Posterior cingulate gyrus (tissue), 11 donors: Measurements from ENCODE around the gene DLG2.
"Not testable (repeated sequence)": the region's sequence is repeated elsewhere in the genome, so short reads cannot be mapped to it uniquely, and the experiment has no call there.

Experiments used
- DNase-seq, 10 donors: peaks; one replicate each; pipeline versions ENCODE4 v3.0.0 to v3.0.0-alpha.2; 2020 to 2021; ENCODE audit warnings: mixed read lengths in 3 of 10
- intact Hi-C: fragments of 100-400 bp; cut with DNase I; formaldehyde crosslinking; loops from one replicate; pipeline ENCODE4 v1.15.1; 2023

DLG2 gene

DNA sequence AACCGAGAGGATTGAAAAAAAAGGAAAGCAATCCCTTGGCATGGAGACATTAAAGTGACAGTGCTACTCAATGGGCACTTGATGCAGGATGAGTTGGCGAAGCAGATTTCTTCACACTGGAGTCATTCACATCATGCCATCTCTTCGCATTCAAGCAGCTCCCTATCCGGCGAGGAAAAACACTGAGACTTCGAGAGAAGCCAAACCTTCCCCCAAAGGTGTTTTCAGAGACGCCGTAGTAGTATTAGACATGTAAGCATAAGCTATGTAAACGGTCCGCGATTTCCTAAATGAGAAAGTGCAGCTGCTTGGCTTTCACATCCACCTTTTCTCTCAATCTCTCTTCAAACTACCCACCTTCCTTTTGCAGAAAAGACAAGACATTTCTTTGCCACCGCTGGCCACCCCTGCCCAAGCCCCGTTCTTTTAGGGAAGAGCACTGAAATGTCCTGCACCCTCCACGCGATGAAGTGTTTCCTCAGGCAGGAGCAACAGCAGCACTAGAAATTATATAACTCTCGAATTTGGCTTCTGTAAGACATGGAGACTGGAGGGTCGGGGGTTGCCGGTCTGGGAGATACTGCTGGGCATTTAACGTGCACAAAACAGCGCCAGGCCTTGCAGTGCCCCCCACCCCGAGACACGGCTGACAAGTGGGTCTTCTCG is at the start of gene DLG2:
Gene DLG2, minus strand, starts transcription at position 13 of the 666 bp plus-strand sequence.
- intact Hi-C loops = no loop called here
- DNase-seq = peak in 3 of 10 donors; percentile 16 to 29 (median 17)

DNA sequence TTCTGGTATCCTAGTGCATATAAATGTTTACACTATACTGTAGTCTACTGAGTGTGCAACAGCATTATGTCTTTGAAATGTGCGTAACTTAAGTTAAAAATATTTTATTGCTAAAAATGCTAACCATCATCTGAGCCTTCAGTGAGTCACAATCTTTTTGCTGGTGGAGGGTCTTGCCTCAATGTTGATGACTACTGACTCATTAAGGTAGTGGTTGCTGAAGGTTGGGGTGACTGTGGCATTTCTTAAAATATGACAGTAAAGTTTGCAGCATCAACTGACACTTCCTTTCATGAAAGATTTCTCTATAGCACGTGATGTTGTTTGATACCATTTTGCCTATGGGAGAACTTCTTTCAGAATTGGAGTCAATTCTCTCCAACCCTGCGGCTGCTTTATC is 46.2 kb upstream of the DLG2 start:
- intact Hi-C loops = no loop called here
- no peak for DNase-seq

DNA sequence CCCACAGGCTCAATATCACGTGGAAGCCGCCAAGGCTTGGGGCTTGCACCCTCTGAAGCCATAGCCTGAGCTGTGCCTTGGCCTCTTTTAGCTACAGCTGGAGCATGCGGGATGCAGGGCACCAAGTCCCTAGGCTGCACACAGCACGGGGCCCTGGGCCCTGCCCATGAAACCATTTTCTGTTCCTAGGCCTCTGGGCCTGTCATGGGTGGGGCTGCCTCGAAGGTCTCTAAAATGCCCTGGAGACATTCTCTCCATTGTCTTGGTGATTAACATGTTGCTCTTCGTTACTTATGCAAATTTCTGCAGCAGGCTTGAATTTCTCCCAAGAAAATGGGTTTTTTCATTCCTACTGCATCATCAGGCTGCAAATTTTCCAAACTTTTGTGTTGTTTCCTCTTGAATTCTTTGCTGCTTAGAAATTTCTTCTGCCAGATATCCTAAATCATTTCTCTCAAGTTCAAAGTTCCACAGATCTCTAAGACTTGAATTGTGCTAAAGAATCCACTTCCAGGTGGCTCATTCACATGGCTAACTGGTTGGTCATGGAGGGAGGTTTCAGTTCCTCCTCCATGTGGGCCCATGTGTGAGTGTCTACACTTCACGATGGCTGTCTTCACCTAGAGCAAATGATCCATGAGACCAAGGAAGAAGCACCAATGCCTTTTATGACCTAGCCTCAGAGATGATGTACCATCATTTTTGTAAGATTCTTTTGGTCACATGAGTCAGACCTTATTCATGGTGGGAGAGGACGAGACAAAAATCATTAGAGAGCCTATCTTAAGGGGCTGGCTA is 45.2 kb upstream of the DLG2 start:
- intact Hi-C loops = no loop called here
- DNase-seq = peak in 1 of 10 donors; percentile 34

- DNase-seq, intact Hi-C loops: not testable (repeated sequence)
Observed at GRCh38 chr11:85670949-85671663, 44.0 kb upstream of the DLG2 start.

GRCh38 chr11:85668157-85668556 is 41.0 kb upstream of the DLG2 start:
- intact Hi-C loops = loop anchor here (10.0 kb wide), 1 partner anchor 637 kb away; the partner anchor contains the start of gene HIKESHI
- DNase-seq = no peak

- DNase-seq = no peak
- intact Hi-C loops = loop anchor here (10.0 kb wide), 1 partner anchor 638 kb away; the partner anchor contains the start of gene HIKESHI
Observed at GRCh38 chr11:85666687-85667086, 39.5 kb upstream of the DLG2 start.

- intact Hi-C loops = loop anchor here (2.0 to 10.0 kb wide), 2 partner anchors 19 to 639 kb away; partner anchors contain the start of genes HIKESHI and TMEM126A
- DNase-seq = no peak
Observed at GRCh38 chr11:85665733-85666132, 38.6 kb upstream of the DLG2 start.

DNA sequence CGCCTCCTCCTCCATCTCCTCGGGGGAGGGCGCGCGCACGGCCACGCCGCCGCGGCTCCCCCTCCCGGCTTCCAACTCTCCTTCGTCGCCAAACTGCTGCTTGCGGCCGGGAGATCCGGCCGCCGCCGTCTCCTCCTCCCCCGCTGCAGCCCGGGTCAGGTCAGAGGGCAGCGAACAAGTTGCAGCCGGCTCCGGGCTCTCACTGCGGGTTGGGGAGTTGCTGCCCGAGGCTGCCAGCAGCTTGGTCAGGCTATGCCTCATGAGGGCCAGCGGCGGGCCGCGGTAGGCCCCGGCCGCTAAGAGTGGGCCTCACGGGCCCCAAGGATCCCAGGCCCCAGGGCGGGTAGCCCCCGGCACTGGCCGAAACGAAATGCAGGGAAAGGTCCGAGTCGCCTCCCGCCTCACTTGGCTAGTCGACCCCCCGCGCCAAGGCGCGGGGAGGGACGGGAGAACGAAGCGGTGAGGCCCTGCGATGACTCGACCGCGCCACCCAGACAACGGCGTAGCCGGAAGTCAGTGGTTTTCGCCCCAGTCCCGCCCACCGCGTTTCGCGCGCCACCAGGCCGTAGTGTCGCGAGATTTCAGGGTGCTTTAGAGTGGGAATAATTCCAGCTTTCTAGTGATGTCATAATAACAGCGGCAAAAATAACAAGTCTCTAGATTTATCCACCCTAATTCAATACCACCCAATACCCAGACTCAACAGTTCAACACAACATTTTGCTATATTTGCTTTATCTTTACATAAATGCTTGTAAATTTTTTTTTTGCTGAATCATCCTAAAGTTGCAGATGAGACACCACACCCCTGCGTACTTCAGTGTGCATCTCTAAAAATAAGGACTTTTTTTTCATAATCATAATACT is 37.7 kb upstream of the DLG2 start, which contains the start of gene CREBZF:
Gene CREBZF, minus strand, starts transcription at position 515 of the 867 bp plus-strand sequence. Its CDS starts 254 bp downstream, at position 261.
- intact Hi-C loops = loop anchor here (1.0 to 10.0 kb wide), 4 partner anchors 18 to 640 kb away; partner anchors contain the start of genes HIKESHI, TMEM126A and TMEM126B
- peak; percentile 91 to 99 (median 94) for DNase-seq

GRCh38 chr11:85663753-85664614 is 36.8 kb upstream of the DLG2 start:
- DNase-seq = peak; percentile 72 to 97 (median 84)
- intact Hi-C loops = loop anchor here (1.0 to 10.0 kb wide), 4 partner anchors 17 to 641 kb away; partner anchors contain the start of genes HIKESHI, TMEM126A and TMEM126B

GRCh38 chr11:85663080-85663752 is 36.1 kb upstream of the DLG2 start:
- intact Hi-C loops = loop anchor here (5.0 to 10.0 kb wide), 2 partner anchors 66 to 642 kb away; partner anchors contain the start of gene HIKESHI

DNA sequence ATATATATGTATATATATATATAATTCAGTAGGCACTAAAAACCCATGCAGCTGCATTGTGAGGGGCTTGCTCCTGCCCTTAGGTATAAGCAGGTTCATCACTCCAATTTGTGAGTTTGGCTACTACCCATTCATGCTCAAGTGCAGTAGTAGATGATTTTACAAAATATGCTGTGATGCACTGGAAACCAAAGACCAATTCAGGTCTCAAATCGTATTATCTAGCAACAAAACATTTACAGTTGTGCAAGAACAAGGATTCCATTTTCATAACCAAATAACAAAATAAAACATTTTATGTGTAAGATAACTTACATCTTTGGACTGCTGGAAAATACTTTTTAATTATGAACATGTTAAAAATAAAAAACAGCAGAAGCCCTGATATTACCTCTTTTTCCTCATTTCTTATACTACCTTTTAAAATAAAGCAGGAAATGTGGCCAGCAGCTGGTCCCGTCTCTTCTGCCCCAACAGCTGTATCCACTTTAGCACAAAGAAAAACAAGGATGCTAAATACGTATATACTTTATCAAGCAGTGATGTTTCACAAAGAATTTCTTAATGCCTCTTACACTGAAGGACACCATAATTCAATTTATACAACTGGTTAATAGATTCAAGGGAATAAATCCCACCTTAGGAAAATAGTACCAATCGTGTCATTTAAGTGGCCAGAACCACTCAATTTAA is 35.0 kb upstream of the DLG2 start:
- intact Hi-C loops = loop anchor here (5.0 to 10.0 kb wide), 2 partner anchors 65 to 643 kb away; partner anchors contain the start of gene HIKESHI

More at GRCh38 chr11:85663080-85663752, 36.1 kb upstream of the DLG2 start:
- DNase-seq = no peak

DNA sequence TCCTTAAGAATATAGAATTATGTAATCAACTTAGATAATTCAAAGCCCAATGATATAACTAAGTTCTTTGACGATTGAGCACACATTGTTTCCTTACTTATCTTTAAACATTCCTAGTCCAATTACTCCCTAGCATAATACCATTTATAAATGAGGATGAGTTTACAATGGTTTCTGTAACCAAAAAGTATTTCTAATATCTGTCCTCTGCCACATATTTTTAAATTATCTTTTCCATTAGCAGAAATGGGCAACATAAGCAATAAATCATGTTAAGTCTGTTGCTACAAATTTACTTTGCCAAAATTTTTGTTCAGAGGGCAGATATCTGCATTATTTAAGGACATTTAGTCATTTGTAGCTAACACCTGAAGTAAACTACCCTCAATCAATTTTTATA is 31.0 kb upstream of the DLG2 start:
- intact Hi-C loops = no loop called here
- no peak for DNase-seq

More for the DNA sequence above, 35.0 kb upstream of the DLG2 start:
- no peak for DNase-seq

GRCh38 chr11:85656777-85657176 is 29.6 kb upstream of the DLG2 start:
- intact Hi-C loops = no loop called here
- no peak for DNase-seq

GRCh38 chr11:85654343-85654742 is 27.2 kb upstream of the DLG2 start:
- DNase-seq, intact Hi-C loops: not testable (repeated sequence)

DNA sequence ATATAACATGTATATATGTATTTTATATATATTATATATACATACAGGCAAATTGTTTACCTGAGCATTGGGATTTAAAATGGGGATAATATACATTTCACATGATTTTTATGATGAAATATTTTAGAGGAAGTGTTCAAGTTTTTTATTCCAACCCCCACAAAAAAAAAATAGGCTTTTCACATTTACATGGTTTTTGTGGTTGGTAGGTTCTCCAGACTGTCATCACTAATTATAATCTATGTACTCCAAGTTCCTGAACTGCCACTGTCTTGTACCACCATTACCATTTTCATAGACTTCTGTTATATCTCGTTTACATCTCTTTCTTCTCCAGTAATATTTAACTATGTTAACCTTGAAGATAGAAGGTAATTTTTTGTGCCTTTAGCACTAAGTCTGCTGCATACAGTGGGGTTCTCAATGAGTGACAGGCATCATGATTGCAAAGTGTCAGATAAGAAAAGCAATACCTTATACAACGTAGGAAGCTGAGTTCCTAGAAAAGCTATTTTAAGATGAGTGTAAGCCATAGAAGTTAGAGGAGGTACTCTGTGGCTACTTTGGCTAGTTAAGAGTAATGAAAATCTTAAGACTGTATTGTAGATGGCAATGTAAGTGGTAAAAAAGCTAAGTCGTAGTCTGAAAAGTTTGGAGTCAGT is 25.8 kb upstream of the DLG2 start:
- DNase-seq = no peak
- intact Hi-C loops = no loop called here

- no peak for DNase-seq
- intact Hi-C loops = no loop called here
Observed at GRCh38 chr11:85651118-85651517, 24.0 kb upstream of the DLG2 start.
